ENCODE results near the gene ATP2B1.

Gene ATP2B1

GRCh38 chr12:89694542-89694941, 14.1 kb downstream of the ATP2B1 start:
- DNase-seq (ENCODE audit: low read depth in 3 of 3, low spot score in 1 of 3): no peak

DNA sequence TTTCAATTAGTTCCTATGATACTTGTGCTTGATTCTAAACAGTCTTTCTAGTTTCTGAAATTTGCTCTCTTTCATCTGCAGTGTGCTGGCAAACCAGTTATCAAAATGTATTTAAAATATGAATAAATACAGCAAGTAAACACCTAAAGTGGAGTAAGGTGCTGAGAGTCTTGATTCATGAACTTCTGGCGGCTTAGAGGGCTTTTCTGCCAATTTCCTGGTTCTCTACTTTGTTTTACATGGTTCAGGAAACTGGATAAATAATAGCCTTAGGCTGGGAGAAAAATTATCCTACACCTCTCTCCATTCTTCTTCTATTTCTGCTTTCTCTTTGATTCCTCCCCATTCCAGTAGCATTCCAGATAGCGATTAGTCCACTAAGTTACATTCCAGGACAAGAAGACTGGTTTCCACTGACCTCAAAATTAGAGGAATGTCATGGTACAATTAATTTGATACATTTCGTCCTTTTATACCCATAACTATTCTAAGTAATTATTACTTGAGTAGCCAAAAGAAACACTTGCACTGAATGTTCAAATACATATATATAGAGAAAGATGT, 14.9 kb downstream of the ATP2B1 start:
- no peak for DNase-seq (ENCODE audit: low read depth in 3 of 3, low spot score in 1 of 3)

DNA sequence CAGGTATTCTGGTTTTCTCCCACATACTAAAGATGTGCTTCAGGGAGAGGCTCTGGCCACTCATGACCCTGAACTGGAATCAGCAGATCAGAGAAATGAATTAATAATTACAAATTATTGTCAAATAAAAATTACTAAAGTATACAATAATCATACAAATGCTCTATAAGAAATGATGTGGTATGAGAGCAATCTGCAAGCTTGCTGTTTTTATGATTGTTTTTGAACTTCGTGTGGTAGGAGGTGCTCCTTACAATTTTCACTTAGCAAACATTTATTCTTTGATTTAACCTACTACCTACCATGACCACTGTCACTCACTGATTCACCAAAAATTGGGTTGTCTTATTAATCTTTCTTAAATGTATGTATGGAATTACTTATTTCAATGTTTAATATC, 16.2 kb downstream of the ATP2B1 start:
- DNase-seq (ENCODE audit: low read depth in 3 of 3, low spot score in 1 of 3): no peak

DNA sequence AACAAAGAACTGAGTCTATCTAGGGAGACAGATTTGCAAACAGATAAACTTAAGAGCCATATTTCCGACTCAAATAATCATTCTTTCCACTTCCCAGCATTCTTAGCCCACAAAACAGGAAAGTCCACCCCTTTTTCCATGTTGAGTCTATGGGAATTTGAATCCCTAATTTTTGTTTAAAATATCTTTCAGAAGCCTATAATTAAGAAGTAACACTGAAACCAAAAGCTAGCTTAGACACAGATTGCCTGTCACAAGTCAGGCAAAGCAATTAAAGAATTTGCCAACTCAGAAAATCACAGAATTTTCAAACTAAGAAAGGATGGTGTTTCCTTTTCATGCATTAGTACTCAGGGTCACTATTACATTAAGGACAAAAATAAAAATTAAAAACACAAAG, 17.0 kb downstream of the ATP2B1 start:
- DNase-seq (ENCODE audit: low read depth in 3 of 3, low spot score in 1 of 3): no peak

DNA sequence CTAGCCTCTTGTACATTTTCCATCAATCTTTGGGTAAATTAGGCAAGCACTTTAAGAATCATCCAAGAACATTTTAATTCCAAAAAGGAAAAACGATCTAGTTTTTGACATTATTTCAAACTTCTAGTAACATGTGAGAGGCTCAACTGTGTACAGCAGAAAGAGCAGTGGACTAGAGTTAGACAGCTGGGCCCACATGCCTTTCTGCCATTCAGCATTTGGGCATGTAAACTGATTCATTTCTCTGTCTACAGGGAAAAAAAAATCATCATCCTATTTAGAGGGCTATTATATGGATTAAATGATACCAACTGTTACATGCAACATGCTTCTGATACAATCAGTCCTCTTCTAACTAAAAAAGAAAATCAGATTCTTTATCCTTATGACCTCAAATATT, 17.7 kb downstream of the ATP2B1 start:
- DNase-seq (ENCODE audit: low read depth in 3 of 3, low spot score in 1 of 3): no peak

DNA sequence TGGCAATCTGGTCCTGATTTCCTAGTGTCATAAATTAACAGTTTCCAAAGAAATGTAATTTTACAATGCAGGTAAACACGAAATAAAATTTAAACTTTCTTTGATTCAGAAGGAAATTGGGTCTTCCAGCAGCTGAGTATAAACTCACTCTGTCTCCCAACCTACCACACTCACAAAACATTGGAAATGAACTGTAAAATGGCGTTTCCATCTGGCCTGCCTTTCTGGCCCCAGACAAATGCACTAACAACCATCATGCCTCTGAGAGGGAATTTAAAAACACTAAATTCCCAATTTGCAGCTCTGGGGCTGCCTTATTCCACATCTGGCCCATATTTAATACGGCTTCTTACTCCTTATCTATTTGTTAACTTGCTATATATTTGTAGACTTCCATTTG, 19.3 kb downstream of the ATP2B1 start:
- no peak for DNase-seq (ENCODE audit: low read depth in 3 of 3, low spot score in 1 of 3)

DNA sequence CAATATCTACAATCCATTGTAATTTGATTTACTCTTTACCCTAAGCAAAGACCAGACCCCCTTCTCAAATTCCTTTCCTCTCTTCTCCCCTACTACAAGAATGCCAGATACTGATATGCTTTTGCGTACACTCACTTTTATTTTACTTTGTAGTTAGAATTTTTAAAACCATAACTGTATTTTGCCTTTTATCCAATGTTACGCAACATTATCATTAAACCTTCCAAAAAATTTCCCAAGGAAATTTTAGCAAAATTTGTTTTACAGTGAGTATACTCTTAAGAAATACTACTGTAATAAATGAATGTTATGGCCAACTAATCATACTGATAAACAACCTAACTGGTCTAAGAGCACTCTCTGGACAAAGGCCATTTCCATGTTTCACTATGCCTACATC, 22.3 kb downstream of the ATP2B1 start:
- DNase-seq (ENCODE audit: low read depth in 3 of 3, low spot score in 1 of 3): no peak

DNA sequence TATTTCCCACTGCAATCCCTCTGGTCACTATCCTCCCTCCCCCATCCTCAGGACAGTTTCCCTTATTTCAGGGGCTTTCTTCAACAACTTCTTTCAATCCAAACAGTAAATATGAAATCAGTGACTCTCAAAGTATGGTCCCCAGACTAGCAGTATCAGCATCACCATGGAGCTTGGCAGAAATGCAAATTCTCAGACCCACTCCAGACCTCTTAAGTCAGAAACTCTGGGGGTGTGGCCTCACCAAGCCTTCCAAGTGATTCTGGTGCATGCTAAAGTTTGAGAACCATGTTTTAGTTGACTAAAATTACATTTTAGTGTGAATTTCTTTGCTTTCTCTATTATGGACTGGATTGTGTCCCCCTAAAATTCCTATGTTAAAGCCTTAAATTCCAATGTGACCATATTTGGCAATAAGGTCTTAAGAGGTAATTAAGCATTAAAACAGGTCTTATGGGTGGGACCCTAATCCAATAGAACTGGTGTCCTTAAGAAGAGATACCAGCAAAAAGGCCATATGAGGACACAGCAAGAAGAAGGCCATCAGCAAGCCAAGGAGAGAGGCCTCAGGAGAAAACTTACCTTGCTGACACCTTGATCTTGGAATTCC, 23.2 kb downstream of the ATP2B1 start:
- no peak for DNase-seq (ENCODE audit: low read depth in 3 of 3, low spot score in 1 of 3)

GRCh38 chr12:89684136-89684535, 24.5 kb downstream of the ATP2B1 start:
- DNase-seq (ENCODE audit: low read depth in 3 of 3, low spot score in 1 of 3): no peak

DNA sequence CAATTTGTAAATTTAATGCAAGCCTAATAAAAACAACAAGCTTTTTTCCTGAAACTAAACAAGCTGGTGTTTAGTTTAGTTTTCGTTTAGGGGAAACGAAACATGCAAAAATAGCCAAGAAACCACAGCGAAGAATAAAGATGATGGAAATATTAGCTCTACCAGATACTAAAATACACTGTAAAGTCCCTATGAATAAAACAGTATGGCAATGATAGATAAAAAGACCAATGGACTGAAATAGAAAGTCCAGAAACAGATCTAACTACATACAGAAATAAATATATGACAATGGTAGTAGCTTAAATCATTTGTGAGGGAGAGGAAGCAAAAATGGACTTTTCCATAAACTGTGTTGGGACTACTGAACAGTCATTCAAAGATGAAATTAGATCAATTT, 26.4 kb downstream of the ATP2B1 start:
- no peak for DNase-seq (ENCODE audit: low read depth in 3 of 3, low spot score in 1 of 3)

DNA sequence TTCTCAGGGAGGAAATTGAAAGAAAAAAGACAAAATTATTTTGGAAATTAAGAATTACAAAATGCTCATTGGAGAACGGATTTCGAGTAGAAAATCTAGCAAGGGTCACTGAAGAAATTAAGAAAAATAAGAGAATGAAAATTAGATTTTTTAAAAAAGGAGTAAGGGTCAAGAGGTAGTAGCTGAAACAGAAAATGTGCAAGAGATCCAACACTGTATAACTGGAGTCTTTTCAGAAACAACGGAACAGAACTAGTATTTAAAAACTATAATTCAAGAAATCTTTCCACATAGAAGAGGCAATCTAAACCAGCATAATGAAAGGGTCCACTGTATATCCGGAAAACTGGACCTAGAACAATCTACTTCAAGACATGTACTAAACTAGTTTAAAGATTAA, 28.2 kb downstream of the ATP2B1 start:
- DNase-seq (ENCODE audit: low read depth in 3 of 3, low spot score in 1 of 3): no peak

DNA sequence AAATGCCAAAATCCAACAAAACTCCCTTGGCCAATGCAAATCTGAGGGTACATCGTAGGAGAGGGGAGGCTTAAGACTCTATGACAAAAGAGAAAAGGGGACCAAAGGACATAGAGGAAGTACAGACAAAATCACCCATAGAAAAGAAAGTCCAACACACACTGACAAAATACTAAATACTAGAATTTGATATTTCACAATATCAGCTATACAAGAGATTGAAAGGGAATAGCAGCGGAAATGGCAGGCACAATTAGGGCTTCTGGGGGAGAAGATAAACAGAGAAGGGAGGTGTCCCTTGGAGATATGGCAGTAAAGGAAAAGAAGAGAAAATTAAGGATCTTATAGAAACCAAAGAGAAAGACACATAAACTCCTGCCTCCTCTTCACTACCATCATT, 29.0 kb downstream of the ATP2B1 start:
- no peak for DNase-seq (ENCODE audit: low read depth in 3 of 3, low spot score in 1 of 3)

DNA sequence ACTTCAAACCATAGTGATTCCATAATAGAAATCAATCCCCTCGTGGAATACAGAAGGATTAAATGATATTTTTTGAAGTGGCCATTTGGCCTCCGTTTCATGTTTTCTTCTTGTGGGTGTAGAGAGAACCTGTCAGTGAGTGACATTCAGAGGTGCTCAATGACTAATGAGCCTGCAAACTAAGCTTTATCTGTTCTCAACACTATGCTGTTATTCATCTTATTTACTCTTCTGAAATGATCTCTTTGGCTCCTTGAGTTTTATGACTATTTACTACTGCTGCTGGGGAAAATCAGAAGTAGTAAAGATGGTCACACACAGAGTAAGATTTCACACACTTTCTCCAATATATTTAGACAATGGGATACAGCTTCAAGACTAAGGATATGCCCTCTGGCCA, 30.4 kb downstream of the ATP2B1 start:
- no peak for DNase-seq (ENCODE audit: low read depth in 3 of 3, low spot score in 1 of 3)

GRCh38 chr12:89676930-89677329, 31.7 kb downstream of the ATP2B1 start:
- no peak for DNase-seq (ENCODE audit: low read depth in 3 of 3, low spot score in 1 of 3)

DNA sequence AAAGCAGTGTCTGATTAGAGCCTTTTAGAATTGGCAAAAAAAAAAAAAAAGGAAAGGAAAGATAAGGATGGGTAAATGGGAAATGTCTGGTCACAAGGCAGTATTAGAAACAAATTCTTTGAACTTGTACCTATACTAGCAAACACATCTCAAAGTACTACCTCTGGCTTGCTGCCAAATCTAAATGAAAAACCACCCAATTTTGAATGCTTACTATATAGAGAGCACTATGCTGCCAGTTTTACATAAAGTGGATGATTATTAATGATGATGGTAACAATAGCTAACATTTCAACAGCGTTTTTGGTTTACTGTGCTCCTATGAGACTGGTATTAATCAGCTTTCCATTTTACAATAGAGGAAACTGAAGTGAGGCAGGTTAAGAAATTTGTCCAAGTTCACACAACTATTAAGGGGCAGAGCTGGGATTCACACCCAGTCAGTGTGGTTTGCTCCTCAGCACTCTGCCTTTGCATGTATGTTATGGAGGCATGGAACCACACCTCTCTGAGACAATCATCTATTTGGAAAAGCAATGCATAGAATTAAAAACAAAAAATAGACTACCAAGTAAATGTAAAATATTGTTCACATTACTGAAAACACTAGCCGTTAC, 34.2 kb downstream of the ATP2B1 start:
- DNase-seq (ENCODE audit: low read depth in 3 of 3, low spot score in 1 of 3): no peak

GRCh38 chr12:89673603-89674002, 35.0 kb downstream of the ATP2B1 start:
- no peak for DNase-seq (ENCODE audit: low read depth in 3 of 3, low spot score in 1 of 3)

DNA sequence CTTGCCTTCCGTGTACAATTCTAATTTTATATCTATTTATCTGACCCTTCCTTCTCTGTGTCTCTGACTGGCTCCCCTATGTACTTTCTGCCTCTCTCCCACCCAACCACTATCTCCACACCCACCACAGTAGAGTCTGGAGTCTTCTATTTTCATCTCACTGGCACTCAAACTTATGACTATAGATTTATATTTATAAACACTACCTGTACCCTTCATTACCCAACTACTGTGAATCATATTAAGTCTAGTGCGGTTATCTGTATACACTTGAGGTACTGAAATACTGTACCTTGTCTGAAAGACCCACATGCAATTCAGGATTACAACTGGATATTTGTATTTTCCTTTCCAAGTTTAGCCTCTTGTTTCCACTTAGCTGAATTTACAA, 36.1 kb downstream of the ATP2B1 start:
- no peak for DNase-seq (ENCODE audit: low read depth in 3 of 3, low spot score in 1 of 3)

DNA sequence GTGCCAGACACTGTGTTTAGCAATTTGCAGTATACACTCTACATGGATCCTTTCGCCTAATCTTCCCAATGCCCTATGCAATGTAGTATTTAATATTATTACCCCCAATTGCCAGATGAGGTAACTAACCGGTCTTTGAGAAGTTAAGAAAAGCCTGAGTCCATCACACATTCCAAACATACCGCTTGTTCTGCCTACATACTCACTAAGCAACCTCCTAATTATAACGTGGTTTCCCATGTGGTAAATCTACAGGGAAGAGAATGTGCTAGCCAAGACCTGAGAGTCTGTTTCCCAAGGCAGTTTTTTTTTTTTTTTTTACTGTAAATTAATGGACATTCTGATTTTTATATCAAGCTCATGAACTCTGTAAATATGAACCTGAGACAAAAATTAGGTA, 37.2 kb downstream of the ATP2B1 start:
- DNase-seq (ENCODE audit: low read depth in 3 of 3, low spot score in 1 of 3): no peak

DNA sequence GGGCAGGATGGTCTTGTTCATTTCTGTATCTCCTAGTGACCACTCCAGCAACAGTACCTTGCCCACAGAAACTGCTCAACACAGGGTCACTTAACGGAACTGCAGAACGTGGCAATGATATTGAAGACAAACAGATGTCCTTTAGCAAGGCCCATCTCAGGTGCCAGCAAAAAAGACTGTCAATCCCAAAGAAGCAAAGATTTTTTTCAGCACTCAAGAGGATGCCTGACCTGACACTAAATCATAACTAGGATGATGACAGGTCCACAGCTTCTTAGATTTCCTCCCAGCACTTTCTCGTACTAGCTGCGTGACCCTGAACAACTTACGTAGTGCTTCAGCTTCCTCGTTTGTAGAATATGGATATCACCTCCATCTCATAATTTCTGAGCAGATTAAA, 39.4 kb downstream of the ATP2B1 start:
- no peak for DNase-seq (ENCODE audit: low read depth in 3 of 3, low spot score in 1 of 3)

GRCh38 chr12:89665556-89665955, 43.1 kb downstream of the ATP2B1 start:
- no peak for DNase-seq (ENCODE audit: low read depth in 3 of 3, low spot score in 1 of 3)

GRCh38 chr12:89664441-89664840, 44.2 kb downstream of the ATP2B1 start:
- DNase-seq (ENCODE audit: low read depth in 3 of 3, low spot score in 1 of 3): no peak

DNA sequence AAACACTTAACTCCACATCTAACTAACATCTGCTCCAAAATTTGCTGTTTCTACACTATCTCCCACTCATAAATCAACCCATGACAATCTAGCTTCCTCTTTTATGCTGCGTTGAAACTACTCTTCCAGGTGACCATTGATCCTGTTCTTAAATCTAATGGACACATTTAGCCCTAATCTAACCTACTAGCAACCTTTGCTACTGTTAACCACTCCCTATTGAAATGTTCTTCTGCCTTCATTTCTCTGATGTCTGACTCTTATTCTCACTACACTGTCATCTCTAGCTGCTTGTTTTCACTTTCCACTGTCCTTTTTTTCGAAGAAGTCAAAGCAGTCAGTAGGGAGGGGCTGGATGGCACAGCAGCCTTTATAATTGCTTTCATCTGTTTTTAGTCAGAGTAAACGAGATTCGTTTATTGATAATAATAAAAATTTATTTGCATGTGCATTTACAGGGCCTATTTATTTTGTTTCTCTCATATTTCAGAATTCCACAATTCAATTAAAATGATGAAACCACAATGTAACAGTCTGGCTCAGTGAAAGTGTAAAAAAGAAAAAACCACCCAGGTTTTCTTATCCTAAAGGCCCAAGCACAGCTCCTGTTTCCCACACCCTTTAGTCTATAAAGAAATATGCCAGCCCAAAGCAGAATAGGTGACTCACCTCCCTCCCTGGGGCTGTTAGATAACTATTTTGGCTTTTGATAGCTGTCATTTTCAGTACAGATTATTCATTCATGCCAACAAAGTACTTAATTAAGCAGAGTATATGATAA, 44.9 kb downstream of the ATP2B1 start:
- no peak for DNase-seq (ENCODE audit: low read depth in 3 of 3, low spot score in 1 of 3)
